NCI-H2029 (cell line): ENCODE data around the gene TMEM139.
"Not testable (repeated sequence)": the region's sequence is repeated elsewhere in the genome, so short reads cannot be mapped to it uniquely, and the experiment has no call there.

ENCODE experiments used
- DNase-seq: peaks from one replicate; lab custom pipeline; 2025; lab: John Stamatoyannopoulos, UW

The TMEM139 gene

DNA sequence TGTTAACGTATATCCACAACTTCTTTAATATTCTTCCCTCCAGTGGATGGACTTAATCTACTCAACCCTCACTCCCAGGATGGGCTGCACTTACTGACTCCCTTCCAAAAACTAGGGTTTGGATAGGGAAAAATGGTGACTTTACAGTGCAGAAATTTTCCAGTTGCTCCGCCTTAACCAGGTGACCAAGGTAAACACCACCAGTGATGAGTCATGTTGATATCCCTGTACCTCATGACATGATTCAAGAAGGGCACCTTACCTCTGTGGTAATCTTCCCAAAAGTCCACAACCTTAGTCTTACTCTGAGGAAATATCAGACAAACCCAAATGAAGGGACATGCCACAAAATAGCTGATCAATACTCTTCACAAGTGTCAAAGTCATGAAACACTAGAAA lies 25.0 kb upstream of the TMEM139 start:
- no peak for DNase-seq

DNA sequence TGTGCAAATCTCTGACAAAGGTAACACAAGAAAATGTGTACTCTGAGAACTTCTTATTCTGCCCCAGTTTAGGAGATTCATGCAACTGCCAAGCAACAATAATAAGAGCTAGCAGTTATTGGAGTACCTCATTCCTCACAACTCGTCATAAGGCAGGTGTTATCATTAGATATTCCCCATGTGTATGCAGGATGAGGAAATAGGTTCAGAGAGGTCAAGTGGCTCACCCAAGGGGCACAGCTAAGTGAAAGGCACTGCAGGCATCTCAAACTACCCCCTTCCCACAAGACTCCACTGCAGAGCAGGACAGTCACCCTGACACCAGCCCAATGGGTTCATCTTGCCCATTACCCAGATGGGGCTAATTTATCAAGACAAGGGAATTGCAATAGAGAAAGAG lies 22.9 kb upstream of the TMEM139 start:
- DNase-seq: no peak

DNA sequence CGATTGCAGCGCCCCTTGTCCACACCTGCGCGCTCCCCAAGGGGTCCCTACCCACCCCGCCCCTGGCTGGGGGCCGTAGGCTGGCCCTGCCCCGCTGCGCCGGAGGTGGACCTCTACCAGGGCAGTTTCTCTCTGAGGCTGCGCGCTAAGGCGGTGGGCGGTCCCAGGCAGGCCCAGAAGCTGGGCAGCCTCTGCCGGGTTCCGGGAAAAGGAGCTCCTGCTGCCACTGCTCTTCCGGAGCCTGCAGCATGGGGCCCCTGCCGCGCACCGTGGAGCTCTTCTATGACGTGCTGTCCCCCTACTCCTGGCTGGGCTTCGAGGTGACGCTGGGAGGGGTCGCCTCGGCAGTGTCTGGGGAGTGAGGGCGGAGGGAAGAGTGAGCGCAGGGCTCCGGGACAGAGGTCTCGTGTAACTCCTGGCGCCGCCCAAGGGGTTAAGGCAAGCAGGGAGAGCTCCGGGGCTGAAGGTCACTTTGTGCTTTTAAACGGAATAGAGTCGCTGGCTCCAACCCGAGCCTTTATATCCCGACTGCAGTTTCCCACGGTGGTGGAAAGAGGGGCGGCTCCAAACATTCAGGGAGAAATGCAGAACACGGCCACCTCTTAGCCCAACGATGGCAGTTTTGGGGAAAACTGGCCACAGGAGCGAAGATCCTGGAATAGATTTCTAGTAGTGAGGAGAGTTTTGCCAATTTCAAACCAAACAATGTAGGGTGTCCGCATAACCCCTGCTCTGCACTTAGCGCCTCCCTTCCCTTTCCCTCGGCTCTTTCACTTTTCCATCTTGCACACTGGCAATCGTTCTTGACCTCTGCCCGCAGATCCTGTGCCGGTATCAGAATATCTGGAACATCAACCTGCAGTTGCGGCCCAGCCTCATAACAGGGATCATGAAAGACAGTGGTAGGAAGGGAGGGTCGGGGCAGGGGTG lies 21.2 kb upstream of the TMEM139 start, which contains the start of gene GSTK1:
TSS of gene GSTK1 (plus strand) at position 176 of the 930 bp plus-strand sequence. CDS start at position 249, 73 bp downstream.
- DNase-seq: peak; percentile 45

DNA sequence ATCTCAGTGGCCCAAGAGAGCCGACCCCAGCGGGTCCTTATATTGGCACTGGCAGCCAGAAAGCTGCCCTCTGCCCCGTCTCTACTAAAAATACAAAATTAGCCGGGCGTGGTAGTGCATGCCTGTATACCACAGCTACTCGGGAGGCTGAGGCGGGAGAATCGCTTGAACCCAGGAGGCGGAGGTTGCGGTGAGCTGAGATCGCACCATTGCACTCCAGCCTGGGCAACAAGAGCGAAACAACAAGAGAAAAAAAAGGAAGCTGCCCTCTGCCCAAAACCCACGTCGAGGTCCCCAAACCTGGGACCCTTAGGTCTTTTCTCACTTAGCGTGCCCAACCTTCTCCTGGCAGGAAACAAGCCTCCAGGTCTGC lies 20.6 kb upstream of the TMEM139 start:
- not testable (repeated sequence) for DNase-seq

DNA sequence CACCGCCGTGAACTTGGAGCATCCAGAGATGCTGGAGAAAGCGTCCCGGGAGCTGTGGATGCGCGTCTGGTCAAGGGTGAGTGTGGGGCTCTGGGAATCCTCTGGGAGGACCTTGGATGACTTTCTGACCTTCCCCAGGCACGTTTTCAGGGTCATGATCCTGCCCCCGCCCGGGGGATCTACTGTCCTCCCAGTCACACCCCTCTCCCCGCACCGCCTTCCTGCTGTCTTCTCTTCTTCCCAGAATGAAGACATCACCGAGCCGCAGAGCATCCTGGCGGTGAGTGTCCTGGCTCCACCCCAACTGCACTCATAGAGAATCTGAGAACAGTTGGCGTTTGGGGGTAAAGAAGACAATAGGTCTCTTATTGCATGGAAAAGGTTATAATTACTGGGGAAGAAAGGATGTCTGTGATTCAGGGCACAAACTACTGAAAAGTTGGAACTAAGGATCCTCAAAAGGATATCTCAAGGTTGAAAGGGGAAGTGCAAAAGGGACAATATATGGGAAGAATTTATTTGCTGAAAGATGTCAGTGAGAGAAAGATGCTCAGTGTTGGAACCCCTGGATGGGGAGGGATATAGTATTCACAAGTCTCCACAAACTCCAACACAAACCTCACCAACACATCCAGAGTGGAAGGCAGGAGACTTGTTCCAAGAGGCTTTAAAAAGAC lies 19.6 kb upstream of the TMEM139 start:
- DNase-seq: no peak

DNA sequence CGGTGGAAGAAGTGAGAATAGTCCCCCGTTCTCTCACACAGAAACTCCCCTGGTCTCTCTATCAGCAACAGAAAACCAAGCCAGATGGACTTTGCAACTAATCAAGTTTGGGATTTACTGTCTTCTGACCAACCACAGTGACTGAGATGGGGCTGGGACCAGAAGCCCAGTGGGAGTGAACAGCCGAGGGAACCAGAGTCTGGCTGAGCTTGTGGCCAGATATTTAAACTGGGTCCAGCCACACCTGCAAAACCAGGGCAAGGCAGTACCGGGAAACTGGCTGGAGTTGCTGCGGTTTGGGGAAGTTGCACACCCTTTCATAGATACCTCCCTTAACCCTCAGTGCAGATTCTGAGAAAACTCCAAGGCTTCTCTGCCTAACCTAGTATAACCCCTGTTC lies 15.5 kb upstream of the TMEM139 start:
- DNase-seq: no peak

DNA sequence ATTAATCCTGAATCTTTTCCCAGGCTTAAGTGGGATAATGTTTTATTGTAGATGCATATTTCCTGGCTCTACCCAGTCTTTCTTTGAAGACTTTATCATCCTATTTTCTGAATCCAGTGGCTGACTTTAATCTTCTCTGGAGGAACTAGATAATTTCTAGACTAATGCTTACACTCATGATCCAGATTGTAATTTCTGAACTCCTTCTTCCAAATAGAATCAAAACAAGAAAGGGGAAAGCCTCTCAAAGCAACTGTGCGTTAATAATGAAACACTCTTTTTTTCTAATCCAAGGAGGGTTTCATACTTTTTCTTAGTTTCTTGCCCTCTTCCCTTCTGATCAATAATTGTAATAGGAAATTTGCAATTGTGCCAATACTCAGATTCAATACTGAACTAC lies 13.5 kb upstream of the TMEM139 start:
- no peak for DNase-seq

DNA sequence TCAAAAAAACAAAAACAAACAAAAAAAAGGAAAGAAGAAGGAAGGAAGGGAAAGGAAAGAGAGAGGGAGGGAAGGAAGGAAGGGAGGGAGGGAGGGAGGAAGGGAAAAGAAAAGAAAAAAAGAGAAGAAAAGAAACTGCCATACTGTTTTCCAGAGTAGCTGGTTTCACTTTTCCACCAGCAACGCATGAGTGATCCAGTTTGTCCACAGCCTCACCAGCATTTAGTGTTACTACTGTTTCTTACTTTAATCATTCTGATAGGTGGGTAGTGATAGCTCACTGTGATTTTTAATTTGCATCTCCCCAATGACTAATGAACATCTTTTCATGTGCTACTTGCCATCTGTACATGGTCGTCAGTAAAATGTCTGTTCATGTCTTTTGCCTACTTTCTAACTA lies 11.9 kb upstream of the TMEM139 start:
- no peak for DNase-seq

DNA sequence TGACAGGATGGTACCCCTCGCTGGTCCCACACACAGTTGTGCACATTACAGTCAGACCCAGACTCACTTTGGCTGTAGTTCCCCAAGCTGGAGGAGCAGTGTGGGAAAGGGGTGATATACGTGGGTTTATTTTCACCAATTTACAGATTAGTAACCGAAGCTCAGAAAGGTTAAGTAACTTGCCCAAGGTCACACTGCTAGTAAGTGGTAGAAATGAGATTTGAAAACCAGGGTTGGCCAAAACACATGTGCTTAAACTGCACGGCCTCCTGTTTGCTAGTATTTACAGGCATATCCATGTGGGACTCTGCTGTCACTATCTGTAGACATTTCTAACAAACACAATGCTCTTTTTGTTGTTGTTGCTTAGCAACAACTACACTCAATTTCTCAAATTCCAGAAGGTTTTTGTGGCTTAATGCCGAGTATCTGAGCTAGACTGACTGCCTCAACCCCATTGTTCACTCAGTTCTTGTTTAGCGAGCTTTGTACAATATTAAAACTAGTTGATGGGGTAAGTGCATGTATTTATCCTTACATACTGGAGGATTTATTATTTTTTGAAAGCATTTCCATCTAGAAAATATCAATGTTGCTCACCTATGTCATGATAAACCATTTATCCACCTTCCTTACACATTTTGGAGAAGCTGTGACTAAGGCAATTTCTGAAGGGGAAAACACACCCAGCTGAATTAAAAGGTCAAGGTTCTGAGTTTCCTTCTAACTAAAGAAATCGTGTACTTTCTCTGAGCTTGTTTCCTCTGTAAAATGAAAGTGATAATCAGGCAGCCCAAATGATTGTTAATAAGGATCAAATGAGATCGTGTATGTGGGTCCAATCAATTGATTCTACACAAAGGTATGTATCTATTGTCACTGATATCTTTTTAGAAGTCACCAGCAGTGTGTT lies 5.3 kb upstream of the TMEM139 start:
- no peak for DNase-seq

DNA sequence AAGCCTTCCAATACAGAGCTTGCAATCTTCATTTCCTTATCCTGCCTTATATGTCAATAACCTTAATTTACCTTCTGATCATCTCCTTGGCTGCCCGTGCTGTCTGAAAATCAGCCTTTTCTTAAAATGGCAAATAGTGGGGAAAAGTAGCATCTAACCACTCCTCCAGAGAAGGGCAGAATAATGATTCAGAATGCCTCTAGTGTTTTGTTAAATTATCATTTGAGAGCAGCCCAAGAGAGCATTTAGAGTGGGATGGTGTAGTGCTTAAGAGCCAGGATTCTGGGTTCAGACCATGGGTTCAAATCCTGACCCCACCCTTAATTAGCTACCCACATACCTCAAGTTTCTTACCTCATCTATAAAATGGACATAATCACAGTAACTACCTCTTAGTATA lies 4.6 kb upstream of the TMEM139 start:
- DNase-seq: no peak

DNA sequence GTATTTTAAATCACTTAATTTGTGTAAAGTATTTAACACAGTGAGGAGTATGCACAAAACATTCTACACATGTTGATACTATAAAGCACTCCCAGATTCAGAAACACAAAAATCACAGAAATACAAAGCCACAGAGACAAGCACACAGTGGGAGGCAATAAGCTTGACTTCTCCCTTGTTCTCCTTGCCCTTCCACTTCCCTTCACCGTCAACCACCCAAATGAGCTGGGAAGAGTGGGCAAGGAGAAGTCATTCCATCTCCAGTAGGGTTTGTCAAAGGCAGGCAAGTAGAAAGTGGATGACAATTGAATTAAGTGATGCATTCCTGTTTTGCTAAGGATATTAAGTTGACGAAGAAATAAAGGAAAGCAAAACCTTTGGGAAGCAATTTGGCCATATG lies 4.2 kb upstream of the TMEM139 start:
- no peak for DNase-seq

DNA sequence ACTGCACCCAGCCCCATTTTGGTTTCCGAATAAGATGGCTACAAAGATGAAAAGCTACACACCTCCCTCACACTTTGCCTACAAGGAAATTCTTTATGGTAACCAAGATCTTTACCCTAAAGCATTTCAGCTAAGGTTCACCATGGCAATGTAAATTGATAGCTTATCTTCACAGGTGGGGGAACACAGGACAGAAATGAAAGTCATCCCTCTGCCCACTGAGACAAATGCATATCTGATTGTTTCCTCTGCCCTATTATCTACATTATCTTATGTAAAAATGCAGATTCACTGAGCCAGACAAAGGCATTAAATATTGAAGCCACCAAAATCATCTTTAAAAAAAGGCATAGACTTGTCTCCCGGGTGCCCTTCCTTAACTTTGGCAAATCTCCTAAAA lies 3.2 kb upstream of the TMEM139 start:
- no peak for DNase-seq

DNA sequence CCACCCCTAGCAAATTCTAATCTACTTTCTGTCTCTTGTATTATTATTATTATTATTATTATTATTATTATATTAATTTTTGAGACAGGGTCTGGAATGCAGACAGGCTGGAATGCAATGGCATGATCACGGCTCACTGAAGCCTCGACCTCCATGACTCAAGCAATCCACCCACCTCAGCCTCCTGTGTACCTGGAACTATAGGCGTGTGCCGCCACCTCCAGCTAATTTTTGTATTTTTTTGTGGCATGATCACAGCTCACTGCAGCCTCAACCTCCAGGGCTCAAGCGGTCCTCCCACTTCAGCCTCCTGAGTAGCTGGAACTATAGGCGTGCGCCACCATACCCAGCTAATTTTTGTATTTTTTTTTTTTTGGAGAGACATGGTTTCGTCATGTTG lies 2.6 kb upstream of the TMEM139 start:
- DNase-seq: no peak

DNA sequence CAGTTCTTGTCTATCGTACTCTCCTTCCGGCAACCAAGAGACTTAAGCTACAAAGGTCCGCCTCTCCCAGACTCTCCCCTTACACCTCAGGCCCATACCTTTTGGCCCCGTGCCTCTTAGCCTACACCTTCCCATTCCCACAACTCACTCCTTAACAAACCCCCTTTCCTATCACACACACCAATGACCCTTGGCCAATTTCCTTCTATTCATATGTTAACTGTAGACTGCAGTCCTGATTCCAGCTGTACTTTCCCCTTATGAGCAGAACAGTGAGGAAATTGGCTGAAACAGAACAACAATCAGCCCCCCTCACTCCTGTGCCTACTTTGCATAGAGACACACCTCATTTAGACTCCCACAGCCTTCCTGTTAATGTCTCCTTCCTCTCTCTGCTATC lies 1.4 kb upstream of the TMEM139 start:
- DNase-seq: no peak

DNA sequence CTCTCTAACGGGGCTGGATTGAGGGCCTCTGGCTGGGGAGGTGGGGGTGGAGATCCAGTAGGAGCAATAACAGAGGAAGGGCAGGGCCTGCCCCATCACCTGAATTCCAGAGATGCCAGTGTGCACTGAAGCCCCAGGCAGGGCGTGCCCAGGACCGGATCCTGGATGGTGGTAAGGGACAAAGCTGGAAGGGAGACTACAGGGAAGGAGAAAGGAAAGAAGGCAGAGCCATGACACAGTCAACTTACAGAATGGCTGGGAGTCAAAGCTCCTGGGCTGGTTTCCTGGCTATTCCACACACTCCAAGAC lies 666 bp downstream of the TMEM139 start:
- DNase-seq: no peak

DNA sequence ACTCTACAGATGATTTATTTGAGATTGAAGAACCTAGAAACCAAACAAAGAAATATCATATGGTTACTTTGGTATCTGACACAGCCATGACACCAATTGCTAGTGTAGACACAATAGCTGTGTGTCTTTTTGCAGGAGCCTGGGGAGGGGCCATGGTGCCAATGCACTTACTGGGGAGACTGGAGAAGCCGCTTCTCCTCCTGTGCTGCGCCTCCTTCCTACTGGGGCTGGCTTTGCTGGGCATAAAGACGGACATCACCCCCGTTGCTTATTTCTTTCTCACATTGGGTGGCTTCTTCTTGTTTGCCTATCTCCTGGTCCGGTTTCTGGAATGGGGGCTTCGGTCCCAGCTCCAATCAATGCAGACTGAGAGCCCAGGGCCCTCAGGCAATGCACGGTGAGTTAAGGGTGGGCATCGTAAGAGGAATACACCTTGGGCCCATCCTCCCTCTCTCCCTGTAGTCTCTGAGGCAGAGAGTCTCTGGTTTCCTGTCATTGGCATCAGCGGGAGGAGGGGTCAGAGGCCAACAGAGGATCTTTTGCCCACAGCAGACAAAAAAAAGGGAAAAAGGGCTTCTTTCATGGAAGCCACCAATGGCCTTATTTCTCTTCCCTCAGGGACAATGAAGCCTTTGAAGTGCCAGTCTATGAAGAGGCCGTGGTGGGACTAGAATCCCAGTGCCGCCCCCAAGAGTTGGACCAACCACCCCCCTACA lies 1.2 kb downstream of the TMEM139 start:
- no peak for DNase-seq

DNA sequence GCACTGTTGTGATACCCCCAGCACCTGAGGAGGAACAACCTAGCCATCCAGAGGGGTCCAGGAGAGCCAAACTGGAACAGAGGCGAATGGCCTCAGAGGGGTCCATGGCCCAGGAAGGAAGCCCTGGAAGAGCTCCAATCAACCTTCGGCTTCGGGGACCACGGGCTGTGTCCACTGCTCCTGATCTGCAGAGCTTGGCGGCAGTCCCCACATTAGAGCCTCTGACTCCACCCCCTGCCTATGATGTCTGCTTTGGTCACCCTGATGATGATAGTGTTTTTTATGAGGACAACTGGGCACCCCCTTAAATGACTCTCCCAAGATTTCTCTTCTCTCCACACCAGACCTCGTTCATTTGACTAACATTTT lies 1.7 kb downstream of the TMEM139 start:
- DNase-seq: no peak

DNA sequence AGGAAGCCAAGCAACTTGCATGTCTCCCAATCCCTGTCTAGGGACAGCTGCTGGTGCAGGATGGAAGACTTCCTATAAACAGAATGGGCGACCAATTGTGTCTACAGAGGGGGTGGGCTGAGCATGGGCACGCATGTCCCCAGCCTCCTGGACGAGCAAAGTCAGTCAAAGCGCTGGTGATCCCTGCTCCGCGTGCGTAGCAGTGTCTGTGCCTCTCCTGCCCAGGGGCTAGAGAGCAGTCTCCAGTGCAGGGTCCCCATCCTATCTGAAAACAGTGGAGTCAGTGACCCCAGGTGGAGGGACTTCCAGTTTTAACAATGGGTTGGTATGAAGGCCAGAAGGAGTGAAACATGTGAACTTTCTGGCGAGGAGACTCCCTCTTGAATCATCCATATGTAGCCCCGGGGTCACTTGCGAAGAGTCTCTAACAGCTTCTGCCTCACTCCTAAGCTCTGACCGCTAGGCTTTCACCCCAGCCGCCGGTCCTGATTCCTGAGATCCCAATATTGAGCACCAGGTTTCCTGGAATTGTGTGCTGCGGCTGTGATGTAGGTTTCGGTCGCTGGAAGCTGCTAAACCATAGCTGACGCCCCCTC lies 2.7 kb downstream of the TMEM139 start:
- no peak for DNase-seq

DNA sequence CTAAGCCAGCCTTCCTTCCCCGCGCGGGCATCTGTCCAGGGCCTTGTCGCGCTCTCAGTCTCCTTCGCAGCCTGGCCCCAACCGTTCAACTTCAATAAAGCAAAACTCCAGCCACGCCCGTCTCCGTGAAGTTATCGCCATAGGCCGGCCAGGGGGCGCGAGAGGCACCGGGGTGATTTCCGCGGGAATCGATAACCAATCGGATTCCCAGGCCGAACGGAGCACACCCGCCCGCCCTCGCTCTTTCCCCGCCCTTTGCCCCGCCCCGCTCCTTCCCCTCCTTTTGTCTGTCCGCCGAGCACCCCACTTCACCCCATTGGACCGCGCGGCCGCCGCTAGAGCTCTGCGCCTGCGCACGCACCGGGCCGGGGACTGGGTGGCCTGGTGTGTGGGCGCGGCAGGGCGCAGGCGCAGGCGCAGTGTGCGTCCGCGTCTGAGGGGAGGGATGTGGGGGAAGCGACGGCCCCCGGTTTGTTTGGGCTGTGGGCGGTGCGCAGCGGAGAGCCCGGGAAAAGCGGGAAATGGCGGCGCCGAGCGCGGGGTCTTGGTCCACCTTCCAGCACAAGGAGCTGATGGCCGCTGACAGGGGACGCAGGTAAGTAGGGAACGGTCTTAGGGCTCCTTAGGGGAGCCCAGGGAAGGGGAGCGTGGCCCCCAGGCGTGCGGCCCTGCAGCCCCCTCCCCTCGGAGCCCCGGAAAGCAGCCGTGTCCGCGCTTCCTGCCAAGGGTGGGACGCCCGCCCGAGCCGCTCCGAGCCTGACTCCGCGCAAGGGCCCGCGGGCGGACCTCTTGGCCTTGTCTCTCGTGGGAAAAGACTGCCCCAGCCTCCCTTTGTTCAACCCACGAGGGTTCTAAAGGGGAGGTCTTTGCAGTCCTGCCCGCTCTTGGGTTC lies 3.4 kb downstream of the TMEM139 start, which contains the start of gene CASP2:
TSS of gene CASP2 (plus strand) at position 417 of the 892 bp plus-strand sequence. CDS start at position 522, 105 bp downstream.
- peak; percentile 91 for DNase-seq

DNA sequence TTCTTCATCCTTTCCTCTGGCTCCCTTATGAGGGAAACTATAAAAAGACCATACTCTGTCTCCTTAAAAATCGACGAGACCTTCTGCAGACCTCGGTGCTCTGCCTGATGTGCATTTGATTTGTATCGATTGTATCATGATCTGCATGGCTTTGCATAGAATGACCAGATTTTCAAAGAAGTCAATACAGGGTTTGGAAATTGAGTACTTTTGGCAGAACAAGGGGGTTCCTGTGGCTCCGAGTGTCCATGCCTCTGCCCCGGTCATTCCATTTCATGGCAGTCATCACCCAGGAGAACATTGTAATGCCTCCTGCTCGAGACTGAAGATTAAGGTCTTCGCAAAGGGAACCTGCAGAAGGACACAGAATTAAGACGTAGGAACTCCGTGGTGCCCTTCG lies 4.1 kb downstream of the TMEM139 start:
- no peak for DNase-seq
